ENCODE results near the gene SLC52A3. TPM values are rescaled to one million over a fixed set of nuclear protein-coding genes. Genes with fewer than 3 reads are reported as not detected.
"Not testable (repeated sequence)": the region's sequence is repeated elsewhere in the genome, so short reads cannot be mapped to it uniquely, and the experiment has no call there.

The SLC52A3 gene
- polyA plus RNA-seq, 2 of the 4 experiments (the other 2 are of a cell fraction): 0.56 to 0.63 TPM

- no peak for FAIRE-seq
- POLR2A ChIA-PET: no interaction called here
- TF ChIP-seq EP300 (IDR thresholded peaks at IDR 0.05) (no peak), USF2 (IDR thresholded peaks at IDR 0.05) (no peak), CHD4 (IDR thresholded peaks at IDR 0.05; ENCODE audit: borderline replicate concordance) (no peak), ATOH8 (CRISPR knock-in tag; IDR thresholded peaks at IDR 0.05; ENCODE audit: low read depth) (no peak), E2F6 (IDR thresholded peaks at IDR 0.05; ENCODE audit: borderline replicate concordance, low read depth) (no peak), MAZ (IDR thresholded peaks at IDR 0.05; ENCODE audit: borderline replicate concordance, low read depth, low read length) (no peak), MAX (IDR thresholded peaks at IDR 0.05) (no peak), CBX2 (IDR thresholded peaks at IDR 0.05; ENCODE audit: borderline replicate concordance, low read depth) (no peak), RNF2 (IDR thresholded peaks at IDR 0.05; ENCODE audit: borderline replicate concordance, low read depth) (no peak), JUNB (IDR thresholded peaks at IDR 0.05) (no peak), ZFP36 (IDR thresholded peaks at IDR 0.05; ENCODE audit: borderline replicate concordance, partially characterized antibody) (no peak), ZC3H11A (IDR thresholded peaks at IDR 0.05) (no peak), RCOR1 (IDR thresholded peaks at IDR 0.05; ENCODE audit: low read depth, low read length) (no peak), SMC3 (IDR thresholded peaks at IDR 0.05) (no peak), FOSB (CRISPR knock-in tag; IDR thresholded peaks at IDR 0.05) (no peak)
- DNase-seq (ENCODE audit: low read depth in 1 of 2, low spot score in 1 of 2): no peak
- CTCF ChIA-PET: interaction anchor here (0.6 to 22.7 kb wide), 60 partner anchors 10 to 891 kb away, joined by 3 to 872 read pairs (median 4); partner anchors contain the start of genes ANGPT4, FAM110A and PSMF1
- Histone ChIP-seq H3K4me3 (no peak overlapping the region), H3K27ac (no peak overlapping the region), H3K4me2 (no peak overlapping the region), H3K4me1 (no peaks in the 10 kb centered on the region), H3K9me3 (no peaks in the 10 kb centered on the region)
- 44% methylated on average over 10 of the region's 10 CpGs for WGBS (ENCODE audit: missing lambda C conversion rate)
- ATAC-seq: no peak
Observed at GRCh38 chr20:815226-815625, 46.9 kb upstream of the SLC52A3 start.

GRCh38 chr20:813390-813789 lies 45.1 kb upstream of the SLC52A3 start:
- Histone ChIP-seq H3K4me2 (no peak overlapping the region), H3K4me1 (no peaks in the 10 kb centered on the region), H3K9me3 (no peaks in the 10 kb centered on the region), H3K27ac (no peak overlapping the region), H3K4me3 (no peak overlapping the region)
- no peak for ATAC-seq
- POLR2A ChIA-PET: no interaction called here
- 21% methylated on average over 8 of the region's 8 CpGs for WGBS (ENCODE audit: missing lambda C conversion rate)
- TF ChIP-seq RCOR1 (IDR thresholded peaks at IDR 0.05; ENCODE audit: low read depth, low read length) (no peak), ATOH8 (CRISPR knock-in tag; IDR thresholded peaks at IDR 0.05; ENCODE audit: low read depth) (no peak), NFE2L2 (conservative IDR thresholded peaks at IDR 0.05; ENCODE audit: low read length) (no peak), NPAS2 (CRISPR knock-in tag; IDR thresholded peaks at IDR 0.05; ENCODE audit: borderline replicate concordance) (no peak), CHD2 (IDR thresholded peaks at IDR 0.05; ENCODE audit: low read length, partially characterized antibody) (no peak), PBX3 (IDR thresholded peaks at IDR 0.05) (no peak), MAFK (IDR thresholded peaks at IDR 0.05; ENCODE audit: partially characterized antibody) (no peak), NR3C1 (IDR thresholded peaks at IDR 0.05) (no peak), HMGXB4 (CRISPR knock-in tag; IDR thresholded peaks at IDR 0.05; ENCODE audit: borderline replicate concordance) (no peak), ELK1 (IDR thresholded peaks at IDR 0.05; ENCODE audit: low read depth, low read length) (no peak), ZNF302 (CRISPR knock-in tag; IDR thresholded peaks at IDR 0.05) (no peak)
- FAIRE-seq: no peak
- no peak for DNase-seq (ENCODE audit: low read depth in 1 of 2, low spot score in 1 of 2)
- CTCF ChIA-PET: interaction anchor here (0.8 to 22.7 kb wide), 3 partner anchors 144 to 295 kb away, joined by 3 to 872 read pairs (median 32); no protein-coding TSS in a partner anchor

GRCh38 chr20:812435-812814 lies 44.1 kb upstream of the SLC52A3 start:
- POLR2A ChIA-PET: not testable (repeated sequence)

More at GRCh38 chr20:812435-812814, 44.1 kb upstream of the SLC52A3 start:
- not testable (repeated sequence) for H3K27ac ChIP-seq; ATAC-seq; H3K4me3 ChIP-seq; H3K4me1 ChIP-seq; H3K9me3 ChIP-seq; FAIRE-seq; DNase-seq (ENCODE audit: low read depth in 1 of 2, low spot score in 1 of 2); H3K4me2 ChIP-seq
- 32% methylated on average over 2 of the region's 2 CpGs for WGBS (ENCODE audit: missing lambda C conversion rate)
- CTCF ChIA-PET: interaction anchor here (0.8 kb wide), 1 partner anchor 145 kb away, joined by 3 read pairs; no protein-coding TSS in a partner anchor
